GM12865 (cell line): Measurements from ENCODE around the gene SLC12A7.

Experiments used
- DNase-seq: peaks from one replicate; pipeline ENCODE4 v3.0.0; 2010; ENCODE audit warnings: low read depth
- H3K4me3 ChIP-seq: 2 replicates; pipeline ENCODE4 v1.5.1; 2011; ENCODE audit warnings: mild to moderate bottlenecking, low read depth, low read length, control low read depth
- TF ChIP-seq, protein P1 (sequence below): IDR thresholded peaks from 2 replicates; pipeline ENCODE4 v1.5.1; 2011; ENCODE audit warnings: low read length, control low read depth, low read depth, inconsistent platforms; ENCODE audit not compliant: insufficient read depth; ENCODE audit errors: missing control alignments

Gene SLC12A7

GRCh38 chr5:1115123-1115815, 3.4 kb upstream of the SLC12A7 start:
- DNase-seq, result no peak
- TF ChIP-seq, protein P1, sequence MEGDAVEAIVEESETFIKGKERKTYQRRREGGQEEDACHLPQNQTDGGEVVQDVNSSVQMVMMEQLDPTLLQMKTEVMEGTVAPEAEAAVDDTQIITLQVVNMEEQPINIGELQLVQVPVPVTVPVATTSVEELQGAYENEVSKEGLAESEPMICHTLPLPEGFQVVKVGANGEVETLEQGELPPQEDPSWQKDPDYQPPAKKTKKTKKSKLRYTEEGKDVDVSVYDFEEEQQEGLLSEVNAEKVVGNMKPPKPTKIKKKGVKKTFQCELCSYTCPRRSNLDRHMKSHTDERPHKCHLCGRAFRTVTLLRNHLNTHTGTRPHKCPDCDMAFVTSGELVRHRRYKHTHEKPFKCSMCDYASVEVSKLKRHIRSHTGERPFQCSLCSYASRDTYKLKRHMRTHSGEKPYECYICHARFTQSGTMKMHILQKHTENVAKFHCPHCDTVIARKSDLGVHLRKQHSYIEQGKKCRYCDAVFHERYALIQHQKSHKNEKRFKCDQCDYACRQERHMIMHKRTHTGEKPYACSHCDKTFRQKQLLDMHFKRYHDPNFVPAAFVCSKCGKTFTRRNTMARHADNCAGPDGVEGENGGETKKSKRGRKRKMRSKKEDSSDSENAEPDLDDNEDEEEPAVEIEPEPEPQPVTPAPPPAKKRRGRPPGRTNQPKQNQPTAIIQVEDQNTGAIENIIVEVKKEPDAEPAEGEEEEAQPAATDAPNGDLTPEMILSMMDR, result no peak
- no peak overlapping the region for H3K4me3 ChIP-seq

DNA sequence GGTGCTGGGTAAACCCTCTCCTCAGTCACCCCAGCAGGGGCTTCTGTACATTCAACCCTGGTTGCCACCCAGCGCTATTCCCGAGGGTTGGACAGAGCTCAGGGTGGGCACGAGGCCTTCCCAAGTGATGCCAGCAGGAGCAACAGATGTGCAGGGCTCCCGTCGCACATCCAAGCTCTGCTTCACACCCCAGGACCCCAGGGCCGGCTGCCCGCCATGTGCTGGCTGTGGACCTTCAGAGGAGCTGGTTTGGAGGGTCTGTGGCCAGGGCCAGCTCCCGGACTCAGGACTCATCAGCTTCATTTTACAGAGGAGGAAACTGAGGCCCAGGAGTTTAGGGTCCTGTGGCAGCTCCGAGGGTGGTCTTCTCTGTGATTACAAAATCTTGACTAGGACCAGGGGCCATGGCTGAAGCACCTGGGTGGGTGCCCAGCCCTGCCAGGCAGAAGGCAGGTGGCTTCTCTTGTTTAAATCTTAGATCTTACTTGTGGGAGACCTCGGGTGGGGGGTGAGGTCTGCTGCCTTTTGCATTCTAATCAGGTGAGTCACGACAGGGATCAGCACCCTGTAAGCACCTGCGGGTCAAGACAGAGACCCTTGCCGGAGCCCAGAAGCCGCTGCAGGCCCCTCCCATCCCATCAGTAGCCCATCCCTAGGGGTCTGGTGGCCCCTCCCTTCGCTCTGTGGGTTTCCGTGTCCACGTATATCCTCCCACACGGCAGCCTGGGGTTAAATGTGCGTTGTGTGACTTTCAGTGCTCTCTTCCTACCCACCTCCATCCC, 2.1 kb upstream of the SLC12A7 start:
- TF ChIP-seq, protein P1, result no peak
- H3K4me3 ChIP-seq, result no peak overlapping the region
- DNase-seq, result no peak

DNA sequence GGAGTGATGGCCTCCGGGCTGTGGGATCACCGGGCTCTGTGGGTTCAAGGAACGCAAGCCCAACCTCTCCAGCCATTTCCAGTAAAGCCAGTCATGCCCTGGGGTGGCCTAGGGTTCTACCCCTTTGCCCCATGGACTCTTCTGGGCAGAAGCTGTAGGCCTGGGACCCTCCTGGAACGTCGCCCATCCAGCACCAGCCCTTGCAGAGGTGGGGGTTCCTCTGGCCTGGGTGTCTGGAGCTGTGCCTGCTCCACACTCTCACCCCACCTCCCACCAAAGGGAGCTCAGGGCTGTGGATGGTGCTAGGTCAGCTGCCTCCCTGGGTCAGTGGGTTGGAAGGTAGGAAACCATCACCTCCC, 1.4 kb upstream of the SLC12A7 start:
- no peak overlapping the region for H3K4me3 ChIP-seq
- DNase-seq, result no peak
- TF ChIP-seq, protein P1, result no peak

DNA sequence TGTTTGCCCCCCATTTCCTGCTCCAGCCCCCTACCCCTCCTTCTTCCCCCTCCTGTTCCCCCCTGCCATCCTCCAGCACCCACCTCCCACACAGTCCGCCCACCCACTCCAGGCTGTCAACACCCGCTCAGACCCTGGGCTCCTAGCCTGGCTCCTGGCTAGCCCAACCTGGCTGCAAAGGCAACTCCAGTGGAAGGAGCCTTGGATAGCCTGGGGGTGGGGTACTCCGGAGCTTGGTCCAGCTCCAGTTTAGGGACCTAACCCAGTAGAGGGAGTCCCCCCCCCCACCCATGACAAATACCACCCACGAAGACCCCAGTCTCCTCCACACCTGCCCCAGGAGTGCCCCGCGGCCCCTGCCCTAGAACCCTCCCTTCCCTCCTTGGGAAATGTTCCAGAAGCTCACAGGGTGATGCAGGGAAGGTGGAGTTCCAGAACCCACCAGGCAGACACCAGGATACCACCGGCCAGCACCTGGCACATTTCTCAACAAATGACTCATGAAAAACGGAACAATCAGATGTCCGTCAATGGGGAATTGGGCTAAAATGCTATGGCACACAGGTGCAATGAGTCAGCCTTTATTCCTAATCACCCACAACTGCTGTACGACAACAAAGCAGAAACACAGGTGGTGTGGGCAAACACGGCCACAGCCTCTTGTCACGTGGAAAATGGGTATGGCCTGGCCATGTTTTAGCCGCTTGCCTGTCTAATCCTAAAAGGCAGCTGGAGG, 901 bp upstream of the SLC12A7 start:
- no peak overlapping the region for H3K4me3 ChIP-seq
- no peak for DNase-seq
- TF ChIP-seq, protein P1, result no peak

DNA sequence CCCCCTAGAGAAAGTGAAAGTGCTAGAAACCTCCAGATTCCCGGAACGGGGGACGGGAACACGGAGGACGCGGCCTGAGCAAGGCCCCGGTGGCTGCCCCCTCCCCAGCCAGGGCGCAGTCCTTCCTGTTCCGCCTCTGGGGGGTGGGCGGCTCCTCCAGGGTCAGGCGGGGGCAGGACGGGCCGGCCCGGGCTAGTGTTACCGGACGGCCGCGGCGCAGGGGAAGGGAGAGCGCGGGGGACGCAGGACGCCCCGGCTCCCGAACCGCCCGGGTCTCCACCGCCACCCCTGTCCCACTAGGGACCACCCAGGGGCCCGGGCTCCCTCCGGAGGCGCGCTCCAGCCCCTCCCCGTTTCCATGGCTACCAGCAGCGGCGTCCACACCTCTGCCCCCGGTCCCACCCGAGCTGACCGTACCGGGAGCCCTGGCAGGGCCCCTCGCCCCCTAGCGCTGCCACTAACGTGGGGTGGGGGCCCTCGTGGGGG, 579 bp downstream of the SLC12A7 start:
- TF ChIP-seq, protein P1, result no peak
- H3K4me3 ChIP-seq, result no peak overlapping the region
- no peak for DNase-seq

- no peak for DNase-seq
- TF ChIP-seq, protein P1, result no peak
- no peak overlapping the region for H3K4me3 ChIP-seq
Observed at GRCh38 chr5:1110307-1111240, 1.3 kb downstream of the SLC12A7 start.
